Thymus (tissue), 11 donors: Measurements from ENCODE around the gene ELFN2. TPM values are rescaled to one million over a fixed set of nuclear protein-coding genes. Genes with fewer than 3 reads are reported as not detected.

Experiments used
- DNase-seq, 9 donors: peaks; one replicate each; pipeline ENCODE4 v3.0.0-alpha.2; 2013; ENCODE audit warnings: low spot score in 9 of 9, low read depth in 6 of 9, missing footprints in 1 of 9
- H3K27ac ChIP-seq, 2 donors: one replicate each; pipeline ENCODE4 v1.5.1; 2013; ENCODE audit warnings: control low read depth in 1 of 2, low read depth in 1 of 2, low read length in 1 of 2, mild to moderate bottlenecking in 1 of 2, moderate library complexity in 1 of 2
- H3K27me3 ChIP-seq, 2 donors: one replicate each; pipeline ENCODE4 v1.5.1; 2013; ENCODE audit warnings: low read length in 1 of 2; ENCODE audit not compliant: control insufficient read depth in 2 of 2, insufficient read depth in 1 of 2
- H3K36me3 ChIP-seq, 2 donors: one replicate each; pipeline ENCODE4 v1.5.1; 2013; ENCODE audit warnings: low read length in 1 of 2, mild to moderate bottlenecking in 1 of 2, moderate library complexity in 1 of 2; ENCODE audit not compliant: control insufficient read depth in 2 of 2, insufficient read depth in 2 of 2
- H3K4me1 ChIP-seq, 2 donors: one replicate each; pipeline ENCODE4 v1.5.1; 2013; ENCODE audit warnings: low read length in 2 of 2; ENCODE audit not compliant: control insufficient read depth in 2 of 2, insufficient read depth in 2 of 2
- H3K4me3 ChIP-seq, 2 donors: one replicate each; pipeline ENCODE4 v1.5.1; 2013; ENCODE audit warnings: low read length in 2 of 2, control low read depth in 1 of 2, mild to moderate bottlenecking in 1 of 2
- H3K9me3 ChIP-seq, 2 donors: one replicate each; pipeline ENCODE4 v1.5.1; 2013; ENCODE audit warnings: low read length in 1 of 2, mild to moderate bottlenecking in 1 of 2; ENCODE audit not compliant: control insufficient read depth in 2 of 2, insufficient read depth in 1 of 2
- WGBS: extraction: QIAGEN DNeasy Blood & Tissue Kit; methylation state at CpG from one replicate; pipeline ENCODE4 v1.1.7; 2013; 5-methylcytosine and 5-hydroxymethylcytosine counted together
- polyA plus RNA-seq: library from polyadenylated mRNA; stranded (reverse); fragments of 200-250 nt; gene quantifications from one replicate; pipeline ENCODE4 v1.2.3, GENCODE V29; 2013
- total RNA-seq: library from RNA; stranded (reverse); fragments of 120-200 nt; gene quantifications from one replicate; pipeline ENCODE4 v1.2.4, GENCODE V29; 2013
- donor health status: healthy.

The ELFN2 gene
- total and polyA plus RNA-seq, 2 donors, result 0.28 to 1.5 TPM

DNA sequence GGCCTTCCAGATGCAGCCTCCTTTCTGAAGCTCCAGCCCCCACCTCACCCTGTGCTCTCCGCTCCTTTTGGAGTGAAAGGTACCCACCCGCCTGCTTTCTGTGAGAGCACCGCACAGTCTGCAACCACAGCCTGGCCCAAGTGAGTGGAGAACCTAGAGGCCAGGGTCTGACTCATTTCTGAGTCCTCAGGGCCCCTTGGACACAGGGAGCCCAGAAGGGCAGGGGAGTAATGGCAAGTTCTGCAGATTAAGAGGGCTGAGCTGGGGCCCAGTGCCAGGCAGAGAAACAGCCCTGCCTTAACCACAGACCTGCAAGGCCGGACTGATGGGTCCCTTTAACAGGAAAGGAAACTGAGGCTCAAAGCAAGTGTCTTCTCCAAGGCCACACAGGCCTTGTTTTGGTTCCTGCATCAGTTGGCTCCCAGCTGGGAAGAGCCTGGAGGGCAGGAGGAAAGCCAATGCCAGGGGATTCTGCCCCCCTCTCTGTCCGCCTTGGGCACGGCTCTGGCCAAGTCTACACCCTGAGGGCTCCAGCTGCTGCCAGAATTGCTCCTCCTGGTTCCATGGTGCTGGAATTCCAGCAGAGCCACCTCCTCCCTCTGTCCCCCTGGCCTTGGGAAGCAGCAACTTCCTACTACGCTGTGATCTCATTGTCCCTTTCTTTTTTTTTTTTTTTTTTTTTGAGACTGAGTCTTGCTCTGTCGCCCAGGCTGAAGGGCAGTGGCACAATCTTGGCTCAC lies 89.9 kb downstream of the ELFN2 start:
- Histone ChIP-seq H3K4me3 (no peak overlapping the region), H3K27me3 (peaks cover 24 to 98% of the 10 kb centered on the region in 2 donors), H3K4me1 (peaks cover 0 to 16% of the 10 kb centered on the region in 2 donors), H3K9me3 (peaks cover 0 to 7% of the 10 kb centered on the region in 2 donors), H3K36me3 (no peaks in the 10 kb centered on the region), H3K27ac (no peak overlapping the region)
- WGBS, result 96% methylated on average over 8 of the region's 8 CpGs
- no peak for DNase-seq

DNA sequence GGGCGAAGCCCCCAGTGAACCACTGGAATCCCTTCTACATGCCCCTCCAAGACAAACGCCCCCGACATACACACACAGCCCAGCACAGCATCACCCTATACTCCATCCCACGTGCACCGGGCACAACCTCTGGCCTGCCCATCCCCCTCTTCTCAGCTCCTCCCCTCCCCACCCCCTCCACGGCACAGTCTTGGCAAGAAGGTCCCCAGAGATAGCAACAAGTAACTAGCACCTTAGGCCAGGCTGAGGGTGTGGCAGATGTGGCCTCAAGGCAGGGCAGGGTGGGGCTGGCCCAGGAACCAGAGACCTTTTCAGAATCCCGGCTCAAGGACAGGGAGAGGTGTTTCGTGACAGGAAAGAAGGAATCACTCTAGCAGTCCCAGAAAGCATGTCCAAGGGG lies 90.7 kb downstream of the ELFN2 start:
- H3K4me3 ChIP-seq, result no peak overlapping the region
- no peak overlapping the region for H3K27ac ChIP-seq
- no peak for DNase-seq
- H3K4me1 ChIP-seq, result peaks cover 6 to 16% of the 10 kb centered on the region in 2 donors
- H3K9me3 ChIP-seq, result peaks cover 0 to 7% of the 10 kb centered on the region in 2 donors
- H3K36me3 ChIP-seq, result no peaks in the 10 kb centered on the region
- WGBS, result 91% methylated on average over 8 of the region's 8 CpGs
- peaks cover 26 to 99% of the 10 kb centered on the region in 2 donors for H3K27me3 ChIP-seq

DNA sequence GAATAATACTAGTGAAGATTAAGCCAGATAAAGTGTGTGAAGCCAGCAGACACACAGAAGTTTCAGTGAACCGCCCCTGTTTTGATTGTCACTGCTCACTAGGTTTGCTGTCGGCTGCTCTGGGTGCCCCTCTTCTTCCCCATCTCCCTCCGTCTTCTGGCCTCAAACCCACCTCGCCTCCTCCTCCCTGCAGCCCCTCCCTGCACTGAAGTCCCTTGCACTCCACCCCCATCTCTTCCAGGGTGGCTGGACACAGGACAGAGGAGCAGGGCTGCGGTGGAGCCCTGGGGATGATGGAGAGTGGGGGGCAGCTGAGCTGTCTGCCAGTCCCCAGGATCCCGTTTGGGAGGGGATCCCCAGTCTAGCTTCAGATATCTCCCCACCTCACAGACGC lies 91.5 kb downstream of the ELFN2 start:
- WGBS, result 72% methylated on average over 7 of the region's 7 CpGs
- Histone ChIP-seq H3K36me3 (no peaks in the 10 kb centered on the region), H3K4me1 (peaks cover 12 to 23% of the 10 kb centered on the region in 2 donors), H3K27ac (no peak overlapping the region), H3K9me3 (peaks cover 0 to 7% of the 10 kb centered on the region in 2 donors), H3K4me3 (no peak overlapping the region), H3K27me3 (peaks cover 26 to 98% of the 10 kb centered on the region in 2 donors)
- DNase-seq, result no peak

DNA sequence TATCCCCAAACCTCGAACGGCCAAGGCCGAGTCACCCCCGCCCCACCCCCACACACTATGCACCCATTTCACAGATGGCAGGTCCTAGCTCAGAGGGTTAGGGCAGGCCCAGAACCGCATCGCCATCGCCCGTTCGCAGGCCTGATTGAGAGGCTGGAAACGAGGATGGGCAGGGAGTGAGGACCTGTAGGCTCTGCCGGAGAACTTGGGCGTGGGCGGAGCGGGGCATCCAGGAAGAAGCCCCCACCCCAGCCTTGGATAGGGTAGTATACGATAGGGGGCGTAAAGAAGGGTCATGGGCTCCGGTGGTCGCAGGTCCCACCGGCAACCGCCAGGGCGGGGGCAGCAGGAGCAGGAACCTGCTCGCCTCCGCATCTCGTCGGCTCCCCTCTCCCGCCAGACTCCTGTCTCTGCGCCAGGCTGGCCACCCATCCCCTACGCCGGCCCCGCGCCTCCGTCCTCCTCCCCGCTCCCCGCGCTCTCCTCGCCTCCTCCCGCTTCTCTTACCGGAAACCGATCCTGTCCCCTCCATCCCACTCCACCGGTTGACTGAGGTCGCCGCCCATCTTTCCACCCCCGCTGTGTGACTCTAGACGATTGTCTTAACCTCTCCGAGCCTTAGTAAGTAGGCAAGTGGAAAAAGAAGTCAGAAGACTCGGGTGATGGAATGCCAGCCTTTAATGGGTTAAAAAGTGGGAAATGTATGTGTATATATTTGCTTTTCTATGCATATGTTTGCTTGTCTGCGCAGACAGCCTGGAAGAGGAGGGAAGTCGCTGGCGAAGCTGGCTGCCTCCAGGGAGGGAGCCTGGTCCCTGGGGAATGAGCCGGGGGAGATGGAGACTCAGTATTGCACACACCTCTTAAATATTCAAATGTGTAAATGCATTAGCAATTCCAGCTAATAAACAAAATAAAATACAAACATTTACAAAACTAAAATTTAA lies 92.1 kb downstream of the ELFN2 start:
- Histone ChIP-seq H3K4me1 (peaks cover 19 to 30% of the 10 kb centered on the region in 2 donors), H3K36me3 (no peaks in the 10 kb centered on the region), H3K9me3 (peaks cover 0 to 7% of the 10 kb centered on the region in 2 donors), H3K27ac (no peak overlapping the region), H3K4me3 (no peak overlapping the region), H3K27me3 (peaks cover 26 to 97% of the 10 kb centered on the region in 2 donors)
- DNase-seq, result no peak
- 16% methylated on average over 50 of the region's 50 CpGs for WGBS

DNA sequence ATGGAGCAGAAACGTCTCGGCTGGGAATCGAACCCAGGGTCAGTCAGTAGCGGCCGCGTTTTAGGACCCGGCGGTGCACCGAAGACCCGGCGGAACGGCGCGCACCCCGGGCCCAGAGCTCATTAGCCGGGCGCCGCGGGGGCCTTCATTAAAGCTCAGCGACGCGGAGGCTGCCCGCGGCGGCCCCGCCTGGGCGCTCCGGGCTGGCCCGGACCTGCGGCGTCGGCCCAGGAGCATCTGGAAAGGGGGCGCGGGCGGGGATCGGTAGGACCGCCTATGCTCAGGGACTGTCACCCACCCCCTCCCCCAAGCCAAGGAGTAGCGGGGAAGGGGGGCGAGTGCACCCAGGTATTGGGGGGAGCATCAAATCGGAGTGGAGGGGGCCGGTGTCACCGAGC lies 92.8 kb downstream of the ELFN2 start:
- Histone ChIP-seq H3K27me3 (peaks cover 26 to 97% of the 10 kb centered on the region in 2 donors), H3K9me3 (peaks cover 0 to 7% of the 10 kb centered on the region in 2 donors), H3K4me1 (peaks cover 19 to 33% of the 10 kb centered on the region in 2 donors), H3K27ac (no peak overlapping the region), H3K36me3 (no peaks in the 10 kb centered on the region), H3K4me3 (no peak overlapping the region)
- WGBS, result 7% methylated on average over 42 of the region's 42 CpGs
- DNase-seq, result no peak

DNA sequence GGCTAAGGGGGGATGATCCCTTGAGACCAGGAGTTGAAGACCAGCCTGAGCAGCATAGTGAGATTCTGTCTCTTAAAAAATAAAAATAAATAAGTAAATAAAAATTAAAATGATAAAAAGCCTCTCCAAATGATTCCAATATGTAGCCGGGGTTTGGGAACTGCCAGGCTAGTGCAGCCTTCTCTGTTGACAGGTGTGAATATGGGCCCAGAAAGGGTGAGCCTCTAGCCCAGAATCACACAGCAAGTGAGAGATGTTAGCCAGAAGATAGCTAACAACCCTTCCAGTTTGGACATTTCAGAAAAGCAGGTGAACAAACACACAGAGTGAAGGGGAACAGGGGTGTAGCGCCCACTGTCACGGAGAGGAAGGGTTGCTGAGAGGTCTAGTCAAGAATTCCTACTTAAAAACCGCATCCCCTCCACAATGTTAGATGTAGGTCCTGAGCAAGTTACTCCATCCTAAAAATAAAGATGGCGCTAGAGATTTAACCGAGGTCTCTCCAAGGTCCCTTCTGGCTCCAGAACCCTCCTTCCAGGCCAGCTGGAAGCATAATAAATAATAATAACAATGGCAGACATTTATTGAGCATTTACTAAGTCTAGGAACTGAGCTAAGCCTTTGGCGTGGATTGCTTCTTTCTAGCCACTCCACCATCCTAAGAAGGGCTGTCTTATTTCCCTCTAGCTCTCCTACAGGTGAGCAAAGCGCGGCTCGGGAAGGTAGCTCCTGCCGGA lies 93.4 kb downstream of the ELFN2 start:
- WGBS, result 38% methylated on average over 11 of the region's 11 CpGs
- no peak for DNase-seq
- peaks cover 19 to 33% of the 10 kb centered on the region in 2 donors for H3K4me1 ChIP-seq
- peaks cover 26 to 96% of the 10 kb centered on the region in 2 donors for H3K27me3 ChIP-seq
- no peak overlapping the region for H3K27ac ChIP-seq
- no peak overlapping the region for H3K4me3 ChIP-seq
- peaks cover 0 to 7% of the 10 kb centered on the region in 2 donors for H3K9me3 ChIP-seq
- H3K36me3 ChIP-seq, result no peaks in the 10 kb centered on the region

DNA sequence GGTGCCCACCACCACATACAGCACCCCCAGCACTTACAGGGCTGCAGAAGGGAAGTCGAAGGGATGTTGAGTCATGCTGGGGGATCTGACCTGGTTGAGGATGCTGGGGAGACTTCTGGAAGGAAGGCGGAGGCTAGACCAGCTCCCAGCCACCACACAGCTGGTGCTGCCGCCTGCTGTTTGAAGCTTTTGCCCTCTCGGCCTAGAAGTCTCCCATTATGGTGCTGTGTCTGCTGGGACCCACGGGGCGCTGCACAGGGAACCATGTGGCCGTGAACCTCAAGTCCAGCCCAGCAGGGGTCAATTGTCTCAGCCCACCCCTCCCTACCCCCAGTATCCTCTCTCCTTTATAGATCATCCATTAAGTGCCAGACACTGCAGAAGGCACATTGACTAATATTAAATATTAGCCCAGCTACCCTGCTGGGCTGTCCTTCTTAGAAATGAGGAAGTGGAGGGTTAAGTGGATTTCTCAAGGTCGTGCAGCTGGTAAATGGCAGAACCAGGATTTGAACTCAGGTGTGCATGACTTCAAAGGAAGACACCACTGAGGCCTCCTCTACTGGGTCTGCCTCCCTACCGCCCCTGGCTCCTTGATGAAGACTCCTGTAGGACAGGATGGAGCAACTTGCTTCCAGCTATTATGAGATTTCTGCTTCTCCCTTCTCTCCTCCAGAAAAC lies 95.3 kb downstream of the ELFN2 start:
- Histone ChIP-seq H3K9me3 (peaks cover 0 to 7% of the 10 kb centered on the region in 2 donors), H3K36me3 (no peaks in the 10 kb centered on the region), H3K27ac (no peak overlapping the region), H3K4me1 (peaks cover 19 to 33% of the 10 kb centered on the region in 2 donors), H3K4me3 (no peak overlapping the region), H3K27me3 (peaks cover 30 to 95% of the 10 kb centered on the region in 2 donors)
- no peak for DNase-seq
- 64% methylated on average over 9 of the region's 9 CpGs for WGBS

DNA sequence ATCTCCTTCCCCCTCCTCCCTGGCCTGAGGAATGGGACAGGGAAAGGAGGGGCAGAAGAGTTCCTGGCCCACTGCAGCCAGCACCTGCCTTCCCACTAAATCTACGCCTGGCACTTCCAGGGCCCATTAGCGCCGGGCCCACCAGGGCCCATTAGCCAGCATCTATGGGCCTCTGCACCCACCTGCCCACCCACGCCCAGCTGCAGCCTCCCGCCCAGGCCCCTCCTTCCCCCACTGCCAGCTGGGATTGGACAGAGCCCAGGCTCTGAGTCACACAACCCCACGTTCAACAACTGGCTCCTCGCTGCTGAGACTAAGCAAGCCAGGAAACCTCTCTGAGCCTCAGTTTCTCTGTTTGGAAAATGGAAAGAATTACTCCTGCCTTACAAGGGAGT lies 96.2 kb downstream of the ELFN2 start:
- DNase-seq, result no peak
- H3K9me3 ChIP-seq, result peaks cover 0 to 7% of the 10 kb centered on the region in 2 donors
- H3K36me3 ChIP-seq, result no peaks in the 10 kb centered on the region
- H3K4me1 ChIP-seq, result peaks cover 19 to 29% of the 10 kb centered on the region in 2 donors
- 78% methylated on average over 7 of the region's 7 CpGs for WGBS
- no peak overlapping the region for H3K27ac ChIP-seq
- H3K27me3 ChIP-seq, result peaks cover 29 to 95% of the 10 kb centered on the region in 2 donors
- H3K4me3 ChIP-seq, result no peak overlapping the region
